HL-60 (cell line): ENCODE data around the gene PRDX2.

Experiments used
- DNase-seq, 2 experiments: peaks; one replicate each; pipeline ENCODE4 v3.0.0-alpha.2; 2010 to 2020; ENCODE audit warnings: low read depth in 1 of 2, low spot score in 1 of 2
- H3K27ac ChIP-seq: fragments of 250-450 bp; sonication (Bioruptor Pico); replicated peaks from 2 replicates; pipeline ENCODE4 v1.5.1; 2020; ENCODE audit warnings: mild to moderate bottlenecking, moderate library complexity
- H3K27me3 ChIP-seq: fragments of 250-450 bp; sonication (Bioruptor Pico); 2 replicates; pipeline ENCODE4 v1.5.1; 2021; ENCODE audit warnings: mild to moderate bottlenecking, moderate library complexity; ENCODE audit not compliant: insufficient read depth, poor library complexity, severe bottlenecking
- H3K4me3 ChIP-seq: replicated peaks from 2 replicates; pipeline ENCODE4 v1.5.1; 2011; ENCODE audit warnings: mild to moderate bottlenecking, control low read depth, low read length; ENCODE audit not compliant: insufficient read depth
- GABPA ChIP-seq: IDR thresholded peaks from 2 replicates; pipeline ENCODE4 v1.6.1; 2012; ENCODE audit warnings: low read depth
- POLR2AphosphoS5 ChIP-seq: IDR thresholded peaks from 2 replicates; pipeline ENCODE4 v1.6.1; 2012; ENCODE audit warnings: low read depth
- SPI1 ChIP-seq: IDR thresholded peaks from 2 replicates; pipeline ENCODE4 v1.6.1; 2012; ENCODE audit warnings: low read depth, mild to moderate bottlenecking, borderline replicate concordance
- TF ChIP-seq, protein P1 (sequence below): IDR thresholded peaks from one replicate; pipeline ENCODE4 v1.5.1; 2011; ENCODE audit warnings: low read length, control low read depth, inconsistent platforms; ENCODE audit not compliant: insufficient read depth
- TF ChIP-seq, protein P2 (sequence below): IDR thresholded peaks from 2 replicates; pipeline ENCODE4 v1.6.1; 2012; ENCODE audit warnings: low read depth; ENCODE audit not compliant: insufficient replicate concordance

Gene PRDX2

DNA sequence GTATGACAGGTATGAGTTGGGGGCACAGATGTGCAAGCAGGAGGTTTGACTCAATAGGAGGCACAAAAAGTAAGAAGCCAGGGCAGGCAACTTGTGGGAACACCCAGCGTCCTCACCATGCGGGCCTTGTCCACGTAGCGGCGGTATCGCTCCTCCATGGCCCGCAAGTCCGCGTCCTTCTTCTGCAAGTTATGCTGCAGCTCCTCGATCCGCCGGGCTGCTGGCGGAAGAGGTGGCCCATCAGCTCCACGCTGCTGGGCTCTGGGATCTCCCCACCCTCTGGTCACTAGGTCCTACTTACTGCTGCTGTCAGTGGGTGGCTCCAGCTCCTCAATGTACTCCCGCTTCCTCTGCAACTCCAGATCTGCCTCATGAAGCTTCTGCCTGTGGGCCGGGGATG, 36.9 kb downstream of the PRDX2 start:
- Histone ChIP-seq H3K27ac (no peak overlapping the region), H3K4me3 (no peak overlapping the region), H3K27me3 (no peaks in the 10 kb centered on the region)
- no peak for DNase-seq
- no peak for TF ChIP-seq POLR2AphosphoS5
- TF ChIP-seq, protein P1, sequence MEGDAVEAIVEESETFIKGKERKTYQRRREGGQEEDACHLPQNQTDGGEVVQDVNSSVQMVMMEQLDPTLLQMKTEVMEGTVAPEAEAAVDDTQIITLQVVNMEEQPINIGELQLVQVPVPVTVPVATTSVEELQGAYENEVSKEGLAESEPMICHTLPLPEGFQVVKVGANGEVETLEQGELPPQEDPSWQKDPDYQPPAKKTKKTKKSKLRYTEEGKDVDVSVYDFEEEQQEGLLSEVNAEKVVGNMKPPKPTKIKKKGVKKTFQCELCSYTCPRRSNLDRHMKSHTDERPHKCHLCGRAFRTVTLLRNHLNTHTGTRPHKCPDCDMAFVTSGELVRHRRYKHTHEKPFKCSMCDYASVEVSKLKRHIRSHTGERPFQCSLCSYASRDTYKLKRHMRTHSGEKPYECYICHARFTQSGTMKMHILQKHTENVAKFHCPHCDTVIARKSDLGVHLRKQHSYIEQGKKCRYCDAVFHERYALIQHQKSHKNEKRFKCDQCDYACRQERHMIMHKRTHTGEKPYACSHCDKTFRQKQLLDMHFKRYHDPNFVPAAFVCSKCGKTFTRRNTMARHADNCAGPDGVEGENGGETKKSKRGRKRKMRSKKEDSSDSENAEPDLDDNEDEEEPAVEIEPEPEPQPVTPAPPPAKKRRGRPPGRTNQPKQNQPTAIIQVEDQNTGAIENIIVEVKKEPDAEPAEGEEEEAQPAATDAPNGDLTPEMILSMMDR = no peak
- TF ChIP-seq SPI1 = no peak
- TF ChIP-seq GABPA = no peak
- TF ChIP-seq, protein P2, sequence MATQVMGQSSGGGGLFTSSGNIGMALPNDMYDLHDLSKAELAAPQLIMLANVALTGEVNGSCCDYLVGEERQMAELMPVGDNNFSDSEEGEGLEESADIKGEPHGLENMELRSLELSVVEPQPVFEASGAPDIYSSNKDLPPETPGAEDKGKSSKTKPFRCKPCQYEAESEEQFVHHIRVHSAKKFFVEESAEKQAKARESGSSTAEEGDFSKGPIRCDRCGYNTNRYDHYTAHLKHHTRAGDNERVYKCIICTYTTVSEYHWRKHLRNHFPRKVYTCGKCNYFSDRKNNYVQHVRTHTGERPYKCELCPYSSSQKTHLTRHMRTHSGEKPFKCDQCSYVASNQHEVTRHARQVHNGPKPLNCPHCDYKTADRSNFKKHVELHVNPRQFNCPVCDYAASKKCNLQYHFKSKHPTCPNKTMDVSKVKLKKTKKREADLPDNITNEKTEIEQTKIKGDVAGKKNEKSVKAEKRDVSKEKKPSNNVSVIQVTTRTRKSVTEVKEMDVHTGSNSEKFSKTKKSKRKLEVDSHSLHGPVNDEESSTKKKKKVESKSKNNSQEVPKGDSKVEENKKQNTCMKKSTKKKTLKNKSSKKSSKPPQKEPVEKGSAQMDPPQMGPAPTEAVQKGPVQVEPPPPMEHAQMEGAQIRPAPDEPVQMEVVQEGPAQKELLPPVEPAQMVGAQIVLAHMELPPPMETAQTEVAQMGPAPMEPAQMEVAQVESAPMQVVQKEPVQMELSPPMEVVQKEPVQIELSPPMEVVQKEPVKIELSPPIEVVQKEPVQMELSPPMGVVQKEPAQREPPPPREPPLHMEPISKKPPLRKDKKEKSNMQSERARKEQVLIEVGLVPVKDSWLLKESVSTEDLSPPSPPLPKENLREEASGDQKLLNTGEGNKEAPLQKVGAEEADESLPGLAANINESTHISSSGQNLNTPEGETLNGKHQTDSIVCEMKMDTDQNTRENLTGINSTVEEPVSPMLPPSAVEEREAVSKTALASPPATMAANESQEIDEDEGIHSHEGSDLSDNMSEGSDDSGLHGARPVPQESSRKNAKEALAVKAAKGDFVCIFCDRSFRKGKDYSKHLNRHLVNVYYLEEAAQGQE = no peak

DNA sequence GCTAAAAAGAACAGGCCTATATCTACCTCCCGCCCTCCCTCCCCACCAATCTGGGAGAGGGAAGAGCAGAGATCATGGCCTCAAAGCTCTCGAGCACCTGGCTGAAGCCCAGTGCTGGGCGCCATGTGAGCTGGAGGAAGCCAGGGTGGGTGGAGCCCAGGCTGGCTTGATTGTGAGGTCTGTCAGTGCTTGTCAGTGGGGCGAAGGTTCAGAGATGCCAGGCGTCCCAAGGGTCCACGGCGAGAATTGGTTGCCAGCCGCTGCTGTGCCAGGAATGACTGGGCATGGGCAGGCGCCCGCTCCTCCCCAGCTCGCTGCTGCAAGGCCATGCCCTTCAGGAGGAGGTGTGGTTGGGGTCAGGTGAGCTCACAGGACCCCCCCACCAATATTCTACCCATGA, 38.5 kb downstream of the PRDX2 start:
- TF ChIP-seq POLR2AphosphoS5 = no peak
- TF ChIP-seq, protein P1 = no peak
- no peak for TF ChIP-seq SPI1
- TF ChIP-seq GABPA = no peak
- TF ChIP-seq, protein P2 = no peak
- Histone ChIP-seq H3K27me3 (no peaks in the 10 kb centered on the region), H3K27ac (no peak overlapping the region), H3K4me3 (no peak overlapping the region)
- DNase-seq = no peak

DNA sequence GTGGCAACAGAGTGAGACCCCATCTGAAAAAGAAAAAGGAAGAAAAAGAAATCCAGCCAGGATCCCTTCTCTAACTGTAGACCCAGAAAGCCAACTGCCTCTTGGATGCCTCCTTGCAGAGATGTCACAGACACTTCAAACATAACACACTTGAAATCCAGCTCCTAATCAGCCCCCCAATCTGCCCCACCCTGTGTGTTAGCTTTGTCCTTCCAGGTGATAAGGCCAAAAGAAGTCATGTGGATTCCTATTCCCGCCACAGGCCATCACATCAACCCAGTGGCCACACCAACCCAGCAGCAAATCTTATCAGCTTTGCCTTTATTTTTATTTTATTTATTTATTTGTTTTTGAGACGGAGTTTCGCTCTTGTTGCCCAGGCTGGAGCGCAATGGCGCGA, 41.9 kb downstream of the PRDX2 start:
- H3K27me3 ChIP-seq = no peaks in the 10 kb centered on the region
- TF ChIP-seq, protein P2 = no peak
- TF ChIP-seq GABPA = no peak
- no peak for TF ChIP-seq POLR2AphosphoS5
- TF ChIP-seq, protein P1 = no peak
- TF ChIP-seq SPI1 = no peak
- no peak overlapping the region for H3K27ac ChIP-seq
- no peak for DNase-seq
- no peak overlapping the region for H3K4me3 ChIP-seq
